ENCODE measurements around the gene EFNB2.
A peak's percentile ranks its signal among the peaks of the same experiment; 100 is the strongest.

Gene EFNB2

GRCh38 chr13:106550570-106551135, 15.2 kb upstream of the EFNB2 start:
- DNase-seq (ENCODE audit: low read depth in 2 of 2), result no peak

- DNase-seq (ENCODE audit: low read depth in 2 of 2), result no peak
Measured at GRCh38 chr13:106548064-106548696, 12.7 kb upstream of the EFNB2 start.

GRCh38 chr13:106541826-106542225, 6.4 kb upstream of the EFNB2 start:
- no peak for DNase-seq (ENCODE audit: low read depth in 2 of 2)

- no peak for DNase-seq (ENCODE audit: low read depth in 2 of 2)
Measured at GRCh38 chr13:106540613-106541012, 5.2 kb upstream of the EFNB2 start.

GRCh38 chr13:106537521-106537920, 2.1 kb upstream of the EFNB2 start:
- no peak for DNase-seq (ENCODE audit: low read depth in 2 of 2)

GRCh38 chr13:106536244-106537034, 977 bp upstream of the EFNB2 start:
- DNase-seq (ENCODE audit: low read depth in 2 of 2), result peak; percentile 85 to 88

GRCh38 chr13:106534639-106535551, 567 bp downstream of the EFNB2 start:
- DNase-seq (ENCODE audit: low read depth in 2 of 2), result no peak

- no peak for DNase-seq (ENCODE audit: low read depth in 2 of 2)
Measured at GRCh38 chr13:106533943-106534638, 1.4 kb downstream of the EFNB2 start.

GRCh38 chr13:106533101-106533942, 2.1 kb downstream of the EFNB2 start:
- DNase-seq (ENCODE audit: low read depth in 2 of 2), result no peak

GRCh38 chr13:106532111-106532929, 3.1 kb downstream of the EFNB2 start:
- DNase-seq (ENCODE audit: low read depth in 2 of 2), result no peak

- DNase-seq (ENCODE audit: low read depth in 2 of 2), result no peak
Measured at GRCh38 chr13:106530980-106531481, 4.4 kb downstream of the EFNB2 start.

- DNase-seq (ENCODE audit: low read depth in 2 of 2), result no peak
Measured at GRCh38 chr13:106530171-106530851, 5.2 kb downstream of the EFNB2 start.

- DNase-seq (ENCODE audit: low read depth in 2 of 2), result no peak
Measured at GRCh38 chr13:106529415-106530170, 5.9 kb downstream of the EFNB2 start.

- no peak for DNase-seq (ENCODE audit: low read depth in 2 of 2)
Measured at GRCh38 chr13:106528718-106529414, 6.6 kb downstream of the EFNB2 start.

GRCh38 chr13:106527826-106528225, 7.6 kb downstream of the EFNB2 start:
- no peak for DNase-seq (ENCODE audit: low read depth in 2 of 2)

GRCh38 chr13:106527445-106527801, 8.0 kb downstream of the EFNB2 start:
- DNase-seq (ENCODE audit: low read depth in 2 of 2), result no peak

GRCh38 chr13:106526738-106527444, 8.6 kb downstream of the EFNB2 start:
- no peak for DNase-seq (ENCODE audit: low read depth in 2 of 2)
